Activated CD4-positive, CD25-positive, alpha-beta regulatory T cell treated with anti-CD3 and anti-CD28 coated beads, Interleukin-2, amount 50 U/mL, for 16 hours (primary cell): Measurements from ENCODE around the gene ABRACL.
"Not testable (repeated sequence)": the region's sequence is repeated elsewhere in the genome, so short reads cannot be mapped to it uniquely, and the experiment has no call there.

Experiments used
- DNase-seq: peaks from one replicate; pipeline ENCODE4 v3.0.0-alpha.2; 2020; ENCODE audit warnings: low read depth, low spot score

The ABRACL gene, protein sequence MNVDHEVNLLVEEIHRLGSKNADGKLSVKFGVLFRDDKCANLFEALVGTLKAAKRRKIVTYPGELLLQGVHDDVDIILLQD

GRCh38 chr6:139028658-139029469 lies at the start of gene ABRACL:
Gene ABRACL (plus strand): TSS chr6:139028745. CDS start chr6:139034161, 5,416 bp downstream.
- peak; percentile 55 for DNase-seq

- DNase-seq, result no peak
These were observed 49.2 kb upstream of the ABRACL start for GRCh38 chr6:138979365-138979764.

- no peak for DNase-seq
These were observed 48.5 kb upstream of the ABRACL start for GRCh38 chr6:138979813-138980668.

- no peak for DNase-seq
These were observed 47.1 kb upstream of the ABRACL start for GRCh38 chr6:138981416-138981815.

- no peak for DNase-seq
These were observed 42.0 kb upstream of the ABRACL start for GRCh38 chr6:138986578-138986977.

DNA sequence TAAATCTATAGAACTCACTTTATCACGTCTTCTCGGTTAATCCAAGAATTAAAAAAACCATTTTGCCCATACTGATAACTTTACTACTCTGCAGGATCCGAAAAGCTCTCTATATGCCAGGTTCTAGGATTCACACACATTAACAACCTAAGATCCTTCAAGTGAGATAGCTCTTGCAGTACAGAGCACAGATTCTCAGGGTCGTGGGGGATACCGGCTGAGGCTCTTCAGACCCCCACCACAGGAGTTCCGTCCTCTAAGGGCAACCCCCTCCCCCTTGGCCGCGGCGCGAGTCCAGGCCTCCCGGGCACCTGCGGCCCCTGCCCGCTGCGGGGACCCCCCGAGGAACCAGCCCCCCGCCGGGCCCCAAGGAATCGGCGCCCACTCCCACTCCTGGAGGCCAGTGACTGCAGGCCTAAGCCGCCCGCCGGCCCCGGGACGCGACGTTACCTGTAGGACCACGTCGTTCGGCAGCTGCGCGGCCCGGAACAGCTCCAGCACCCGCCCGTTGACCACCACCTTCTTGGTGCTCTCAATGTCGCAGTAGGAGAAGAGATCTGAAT lies 41.4 kb upstream of the ABRACL start:
- no peak for DNase-seq

GRCh38 chr6:138987643-138988468 lies 40.7 kb upstream of the ABRACL start, which contains the start of gene REPS1:
Gene REPS1 (minus strand): TSS chr6:138988253. CDS start chr6:138987682, 571 bp downstream.
- peak; percentile 75 for DNase-seq

GRCh38 chr6:138988469-138988834 lies 40.1 kb upstream of the ABRACL start:
- no peak for DNase-seq

DNA sequence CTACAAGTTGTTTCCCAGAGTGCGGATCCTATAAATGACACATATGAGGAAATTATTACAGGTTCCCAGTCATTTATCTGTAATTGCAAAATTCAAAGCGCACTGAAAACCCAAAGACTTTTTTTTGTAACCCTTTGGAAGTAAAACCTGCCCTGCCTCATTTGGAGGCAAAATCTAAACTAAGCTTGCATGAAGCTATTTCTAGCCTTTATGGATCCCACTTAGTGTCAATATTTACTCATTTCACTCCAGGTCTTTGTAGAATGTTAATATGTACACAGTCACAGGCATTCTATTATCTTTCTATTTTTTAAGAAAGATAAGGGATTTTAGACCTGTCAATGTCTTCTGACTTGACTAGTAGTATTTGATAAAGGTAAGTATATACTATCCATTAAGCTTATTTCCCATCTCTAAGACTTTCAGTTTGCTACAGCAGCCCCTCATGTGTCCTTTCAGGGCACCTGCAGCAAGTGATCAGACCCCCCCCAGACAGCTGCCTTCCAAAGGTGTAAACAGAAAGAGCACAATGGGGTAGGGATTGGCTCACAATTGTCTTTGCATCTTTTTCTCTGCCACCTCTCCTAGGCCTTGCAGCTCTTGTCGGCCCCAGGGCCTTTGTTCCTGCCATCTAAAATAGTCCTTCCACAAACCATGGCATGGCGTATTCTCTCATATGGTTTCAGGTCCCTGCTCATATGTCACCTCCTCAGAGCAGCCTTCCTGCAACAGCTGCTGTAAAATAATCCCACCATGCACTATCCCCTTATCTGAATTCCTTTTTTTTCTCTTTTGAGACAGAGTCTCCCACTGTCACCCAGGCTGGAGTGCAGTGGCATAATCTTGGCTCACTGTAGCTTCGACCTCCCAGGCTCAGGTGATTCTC lies 39.2 kb upstream of the ABRACL start:
- no peak for DNase-seq

DNA sequence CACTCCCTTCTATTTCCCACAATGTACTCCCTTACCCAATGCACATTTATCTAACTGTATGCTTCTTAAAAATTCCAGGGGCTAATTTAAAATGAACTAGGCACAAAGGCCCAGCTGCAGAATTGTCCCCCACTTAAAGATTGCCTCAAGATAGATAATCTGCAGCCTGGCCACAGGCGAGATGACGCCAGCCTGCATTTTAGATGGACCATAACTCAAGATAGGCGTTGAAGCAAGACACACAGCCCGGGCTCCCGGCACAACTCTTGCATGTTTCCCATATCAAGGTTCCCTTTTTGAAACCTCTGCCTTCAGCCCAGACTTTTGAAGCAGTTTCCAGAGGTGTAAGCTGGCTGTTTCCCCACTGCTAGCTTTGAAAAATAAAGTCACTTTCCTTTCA lies 37.3 kb upstream of the ABRACL start:
- no peak for DNase-seq

DNA sequence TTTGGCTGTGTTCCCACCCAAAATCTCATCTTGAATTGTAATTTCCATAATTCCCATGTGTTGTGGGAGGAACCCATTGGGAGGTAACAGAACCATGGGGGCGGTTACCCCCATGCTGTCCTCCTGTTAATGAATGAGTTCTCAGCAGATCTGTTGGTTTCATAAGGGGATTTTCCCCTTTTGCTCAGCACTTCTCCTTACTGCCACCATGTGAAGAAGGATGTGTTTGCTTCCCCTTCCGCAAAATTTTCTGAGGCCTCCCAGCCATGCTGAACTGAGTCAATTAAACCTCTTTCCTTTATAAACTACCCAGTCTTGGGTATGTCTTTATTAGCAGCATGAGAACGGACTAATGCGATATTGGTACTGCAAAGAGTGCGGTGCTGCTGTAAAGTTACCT lies 35.6 kb upstream of the ABRACL start:
- not testable (repeated sequence) for DNase-seq

DNA sequence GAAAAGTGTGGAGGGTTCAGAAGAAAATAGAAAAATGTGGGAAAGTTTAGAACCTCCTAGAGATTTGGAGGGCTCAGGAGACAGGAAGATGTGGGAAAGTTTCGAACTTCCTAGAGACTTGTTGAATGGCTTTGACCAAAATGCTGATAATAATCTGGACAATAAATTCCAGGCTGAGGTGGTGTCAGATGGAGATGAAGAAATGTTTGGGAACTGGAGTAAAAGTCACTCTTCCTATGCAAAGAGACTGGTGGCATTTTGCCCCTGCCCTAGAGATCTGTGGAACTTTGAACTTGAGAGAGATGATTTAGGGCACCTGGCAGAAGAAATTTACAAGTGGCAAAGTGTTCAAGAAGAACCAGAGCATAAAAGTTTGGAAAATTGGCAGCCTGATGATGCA lies 35.1 kb upstream of the ABRACL start:
- DNase-seq, result not testable (repeated sequence)

DNA sequence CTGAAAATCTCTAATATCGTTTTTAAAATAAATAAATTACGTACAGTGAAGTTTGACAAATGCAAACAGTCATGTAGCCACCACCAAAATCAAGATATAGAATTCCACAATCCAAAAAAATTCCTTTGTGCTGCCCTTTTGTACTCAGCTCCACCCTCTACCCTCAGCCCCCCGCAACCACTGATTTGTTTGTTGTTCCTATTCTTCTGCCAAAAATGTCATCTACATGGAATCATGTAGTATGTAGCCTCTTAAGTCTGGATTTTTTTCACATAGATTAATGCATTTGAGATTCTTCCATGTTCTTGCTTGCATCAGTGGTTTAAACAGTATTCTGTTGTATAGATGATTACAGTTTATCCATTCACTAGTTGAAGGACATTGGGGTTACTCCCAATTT lies 32.0 kb upstream of the ABRACL start:
- no peak for DNase-seq

GRCh38 chr6:138997136-138997535 lies 31.4 kb upstream of the ABRACL start:
- DNase-seq, result no peak

GRCh38 chr6:138999949-139000725 lies 28.4 kb upstream of the ABRACL start:
- no peak for DNase-seq

DNA sequence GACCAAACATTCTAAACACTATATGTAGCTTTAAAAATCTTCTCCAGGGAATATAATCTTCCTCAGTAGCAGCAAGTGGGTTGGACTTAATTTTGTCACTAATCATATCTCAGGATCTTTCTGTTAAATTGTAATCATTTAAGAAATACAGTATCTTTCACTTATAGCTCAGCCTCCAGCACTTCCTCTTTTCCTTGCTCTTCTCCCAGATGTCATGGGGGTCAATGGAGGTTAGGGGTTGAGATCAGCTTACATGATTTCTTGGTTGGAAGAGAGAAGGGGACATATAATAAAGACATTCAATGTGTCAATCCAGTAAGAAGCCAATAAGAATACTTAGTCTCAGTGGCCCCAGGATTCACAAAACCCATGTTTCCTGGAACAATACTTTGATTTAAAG lies 24.8 kb upstream of the ABRACL start:
- no peak for DNase-seq

- no peak for DNase-seq
These were observed 22.1 kb upstream of the ABRACL start for GRCh38 chr6:139006477-139006876.

GRCh38 chr6:139007428-139007827 lies 21.1 kb upstream of the ABRACL start:
- no peak for DNase-seq

- DNase-seq, result no peak
These were observed 20.4 kb upstream of the ABRACL start for GRCh38 chr6:139008117-139008516.
